GM19468 (cell line): Measurements from ENCODE around the gene ESPN.
"Not testable (repeated sequence)": the region's sequence is repeated elsewhere in the genome, so short reads cannot be mapped to it uniquely, and the experiment has no call there.

Experiments used
- ATAC-seq: cut with Tn5 transposase; IDR thresholded peaks from one replicate; pipeline ENCODE4 v1.9.1; 2021; ENCODE audit warnings: mild to moderate bottlenecking, moderate library complexity, moderate number of reproducible peaks; ENCODE audit not compliant: unreplicated experiment; ENCODE audit errors: extremely low read depth

The ESPN gene

GRCh38 chr1:6493834-6494223, 69.3 kb downstream of the ESPN start:
- not testable (repeated sequence) for ATAC-seq

DNA sequence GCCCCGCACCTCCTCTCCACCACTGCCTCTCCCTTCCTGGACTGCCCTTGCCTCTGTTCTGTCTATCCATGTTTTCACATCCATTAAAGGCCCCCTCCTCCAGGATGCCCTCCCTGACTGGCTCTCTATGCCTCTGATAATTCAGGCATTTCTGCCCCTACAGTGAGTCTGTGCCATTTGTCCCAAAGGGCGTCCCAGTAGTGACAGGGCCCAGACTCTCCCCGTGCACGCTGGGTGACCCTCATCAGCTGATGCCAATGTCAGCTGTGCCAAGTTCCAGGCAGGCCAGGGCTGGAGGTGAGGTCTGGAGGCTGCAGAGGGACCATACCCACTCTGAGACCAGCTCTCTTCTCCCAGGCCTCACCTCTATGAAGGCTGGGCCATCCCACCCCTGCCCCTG, 70.1 kb downstream of the ESPN start:
- no peak for ATAC-seq

- no peak for ATAC-seq
These were observed 70.5 kb downstream of the ESPN start for GRCh38 chr1:6495041-6495441.

GRCh38 chr1:6495540-6496364, 71.2 kb downstream of the ESPN start:
- ATAC-seq: no peak

DNA sequence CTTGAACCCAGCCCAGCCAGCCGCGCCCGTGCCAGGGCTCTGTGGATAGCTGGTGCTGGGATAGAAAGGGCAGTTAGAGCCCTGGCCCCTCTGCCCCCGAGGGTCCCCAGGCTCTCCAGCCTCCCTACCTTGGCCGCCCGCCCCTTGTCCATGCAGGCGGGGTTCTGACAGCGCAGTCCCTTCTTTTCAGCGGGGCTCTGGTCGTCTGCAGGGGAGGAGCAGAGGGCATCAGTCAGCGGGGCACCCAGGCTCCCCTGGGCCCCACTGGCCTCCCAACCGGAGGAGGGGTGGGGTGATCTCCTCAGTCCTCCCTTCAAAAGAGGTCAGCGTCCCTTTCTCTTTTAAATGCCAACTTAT, 71.8 kb downstream of the ESPN start:
- ATAC-seq: no peak

GRCh38 chr1:6496890-6497214, 72.3 kb downstream of the ESPN start:
- no peak for ATAC-seq

GRCh38 chr1:6497215-6497866, 72.8 kb downstream of the ESPN start:
- no peak for ATAC-seq

DNA sequence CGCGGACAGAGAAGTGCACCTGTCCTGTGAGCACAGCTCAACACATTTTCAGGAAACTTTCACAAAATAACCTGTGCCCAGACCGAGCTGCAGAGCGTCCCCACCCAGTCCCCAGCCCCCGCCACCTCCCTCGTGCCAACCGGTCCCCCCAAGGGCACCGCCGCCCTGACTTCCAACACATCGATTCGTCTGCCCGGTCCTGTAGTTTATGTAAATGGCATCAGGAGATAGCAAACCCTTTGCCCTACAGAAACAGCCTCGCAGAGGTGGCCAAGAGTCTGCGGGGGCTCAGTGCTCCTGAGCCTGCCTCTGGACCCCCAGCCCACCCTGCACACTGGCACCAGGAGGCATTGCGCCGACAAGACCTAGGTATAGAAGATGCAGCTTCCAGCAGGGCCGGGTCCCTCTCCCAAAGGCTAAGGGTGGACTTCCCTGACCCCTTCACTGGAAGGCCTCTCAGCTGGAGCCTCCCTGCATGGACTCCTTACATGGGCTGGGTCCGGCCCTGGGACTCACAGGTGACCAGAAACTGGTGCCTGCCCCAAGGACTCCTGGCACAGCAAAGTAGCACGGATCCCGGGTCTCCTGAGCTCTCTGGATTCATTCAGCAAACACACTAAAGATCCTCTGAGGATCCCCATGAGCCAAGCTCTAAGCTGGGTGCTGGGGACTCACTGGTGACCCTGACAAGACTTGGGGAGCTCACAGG, 73.4 kb downstream of the ESPN start:
- ATAC-seq: no peak

DNA sequence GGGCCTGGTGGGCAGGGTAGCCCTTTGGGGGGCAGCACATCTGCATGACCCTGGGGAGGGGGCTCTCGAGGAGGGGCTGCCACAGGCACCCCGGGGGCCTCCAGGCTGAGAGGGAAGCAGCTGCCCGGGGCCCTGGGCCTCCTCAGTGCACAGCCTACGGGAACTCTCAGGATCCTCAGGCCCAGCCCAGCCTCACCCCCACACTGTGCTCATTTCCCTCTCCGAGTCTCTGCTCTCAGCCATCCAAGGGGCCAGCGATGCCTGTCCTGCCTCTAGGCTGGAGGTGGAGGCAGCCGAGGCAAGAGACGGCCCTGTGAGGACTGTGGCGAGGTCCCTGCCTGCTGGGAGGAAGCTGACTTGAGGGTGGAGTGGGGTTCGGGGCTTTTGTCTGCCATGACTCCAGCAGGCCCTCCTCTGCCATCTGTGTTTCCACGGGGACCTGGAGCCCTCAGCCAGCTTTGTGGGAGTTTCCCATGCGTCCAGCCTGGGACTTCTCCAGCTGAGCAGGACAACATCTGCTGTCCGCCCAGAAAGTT, 74.1 kb downstream of the ESPN start:
- ATAC-seq: no peak

DNA sequence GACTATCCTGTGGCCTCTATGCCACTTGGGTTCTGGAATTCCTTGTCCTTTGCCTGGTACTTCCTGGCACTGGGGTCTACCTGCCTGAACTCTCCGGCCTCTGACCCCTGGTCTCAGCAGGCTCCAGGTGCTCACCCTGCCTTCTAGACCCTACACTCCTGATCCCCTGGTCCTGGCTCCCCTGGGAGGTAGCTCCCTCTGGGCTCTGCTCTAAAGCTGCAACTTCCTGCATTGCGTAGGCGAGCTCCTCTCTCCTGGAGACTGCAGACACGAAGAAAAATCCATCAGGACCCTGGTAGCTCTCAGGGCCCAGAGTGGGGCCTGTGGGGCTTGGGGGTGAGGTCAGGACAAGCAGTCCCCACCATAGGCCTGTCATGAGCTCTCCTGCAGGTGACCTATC, 74.7 kb downstream of the ESPN start:
- ATAC-seq: no peak

DNA sequence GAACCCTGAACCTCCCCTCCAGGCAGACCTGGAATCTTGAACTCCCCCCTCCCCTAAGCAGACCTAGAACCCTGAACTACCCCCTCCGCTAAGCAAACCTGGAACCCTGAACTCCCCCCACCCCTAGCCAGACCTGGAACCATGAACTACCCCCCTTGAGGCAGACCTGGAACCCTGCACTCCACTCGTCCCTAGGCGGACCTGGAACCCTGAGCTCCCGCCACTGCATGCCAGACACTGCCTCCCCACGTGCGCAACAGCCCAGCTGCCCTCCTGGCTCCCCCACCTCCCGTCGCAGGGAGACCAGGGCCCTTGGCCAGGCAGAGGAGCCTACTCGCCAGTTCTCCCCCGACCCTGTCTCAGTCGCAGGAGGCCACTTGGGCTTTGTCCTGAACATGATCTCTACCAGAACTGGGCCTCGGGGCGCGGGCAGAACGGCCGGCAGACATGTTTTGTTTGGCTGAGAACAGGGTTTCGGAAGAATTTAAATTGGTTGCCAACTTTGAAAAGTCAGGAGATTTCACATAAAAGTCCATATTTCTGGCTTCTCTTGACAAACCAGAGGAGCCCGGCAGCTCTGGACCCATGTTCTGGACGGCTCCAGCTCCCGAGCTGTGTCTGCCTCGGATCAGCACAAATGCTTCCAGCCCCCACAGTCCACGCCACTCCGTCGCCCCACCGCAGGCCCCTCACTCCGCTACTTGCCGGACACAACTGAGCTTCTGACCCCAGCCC, 76.1 kb downstream of the ESPN start:
- ATAC-seq: no peak

DNA sequence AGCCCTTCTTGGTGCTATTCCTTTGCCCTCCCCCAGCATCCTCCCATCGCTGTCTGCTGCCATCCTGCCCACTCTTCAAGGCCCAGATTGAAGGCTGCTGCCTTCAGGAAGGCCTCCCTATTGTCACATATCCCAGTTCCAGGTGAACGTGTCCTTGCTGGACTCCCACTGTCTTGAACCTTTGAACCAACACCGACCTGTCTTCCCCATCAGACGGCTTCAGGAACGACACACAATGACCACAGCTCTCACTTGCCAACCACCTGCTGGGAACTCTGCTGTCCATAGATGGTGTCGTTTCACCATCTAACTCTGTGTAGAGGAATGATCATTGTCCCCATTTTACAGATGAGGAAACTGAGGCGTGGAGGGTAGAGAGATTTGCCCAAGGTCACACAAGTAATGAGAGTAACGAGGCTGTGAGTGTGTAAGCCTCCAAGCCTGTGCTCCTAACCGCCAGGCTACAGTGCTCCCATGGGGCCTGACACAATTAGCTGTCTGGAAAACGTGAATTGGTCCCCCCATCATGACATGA, 76.8 kb downstream of the ESPN start:
- no peak for ATAC-seq

GRCh38 chr1:6502000-6502891, 77.7 kb downstream of the ESPN start:
- ATAC-seq: no peak

DNA sequence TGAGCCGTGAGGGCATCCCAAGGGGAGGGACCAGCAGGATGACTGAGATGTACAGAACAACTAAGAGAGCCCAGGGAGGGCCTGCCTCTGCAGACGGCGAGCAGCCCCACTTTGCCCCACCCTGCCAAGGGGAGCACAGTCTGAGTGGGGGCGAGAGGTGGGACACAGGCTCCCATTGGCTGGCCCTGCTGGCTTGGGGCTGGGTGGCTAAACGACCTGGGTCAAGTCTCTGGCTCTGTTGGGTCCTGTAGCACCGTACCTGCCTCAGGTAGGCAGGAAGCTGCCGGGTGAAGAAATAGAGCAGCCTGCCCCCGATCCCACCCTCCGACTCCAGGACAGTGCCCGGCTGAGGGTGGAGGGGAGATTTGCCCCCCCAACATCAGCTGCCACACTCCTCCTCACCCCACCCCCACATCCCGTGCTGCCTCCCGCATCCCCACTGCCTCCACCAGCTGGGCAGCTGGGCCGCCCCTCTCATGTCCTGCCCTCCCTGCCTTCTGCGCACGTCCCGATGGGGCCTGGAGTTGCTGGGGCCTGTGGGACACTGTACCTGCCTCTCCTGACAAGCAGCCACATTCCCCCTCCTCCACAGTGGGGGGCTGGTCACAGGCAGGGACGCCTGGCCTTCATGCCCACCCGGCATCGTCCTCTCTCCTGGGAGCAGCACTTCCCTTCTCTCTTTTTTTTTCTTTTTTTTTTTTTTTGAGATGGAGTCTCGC, 79.5 kb downstream of the ESPN start:
- ATAC-seq: no peak

DNA sequence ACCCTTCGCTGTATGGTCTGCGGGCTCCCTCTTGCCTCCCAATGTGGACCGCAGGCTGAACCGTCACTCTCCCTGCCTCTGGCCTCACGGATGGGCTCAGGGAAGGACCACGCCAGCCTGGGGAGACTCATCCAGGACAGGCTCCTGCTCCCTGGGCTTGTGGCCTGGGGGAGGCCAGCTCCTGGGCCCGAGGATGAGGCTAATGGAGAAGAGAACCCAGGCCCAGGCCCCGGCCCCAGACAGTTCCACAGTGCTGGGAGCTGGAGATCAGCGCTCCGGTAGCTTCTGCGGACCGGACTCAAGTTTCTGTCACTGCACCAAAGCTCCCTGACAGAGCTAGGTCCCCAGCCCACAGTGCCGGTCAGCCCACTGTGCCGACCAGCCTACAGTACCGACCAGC, 80.3 kb downstream of the ESPN start:
- ATAC-seq: no peak

DNA sequence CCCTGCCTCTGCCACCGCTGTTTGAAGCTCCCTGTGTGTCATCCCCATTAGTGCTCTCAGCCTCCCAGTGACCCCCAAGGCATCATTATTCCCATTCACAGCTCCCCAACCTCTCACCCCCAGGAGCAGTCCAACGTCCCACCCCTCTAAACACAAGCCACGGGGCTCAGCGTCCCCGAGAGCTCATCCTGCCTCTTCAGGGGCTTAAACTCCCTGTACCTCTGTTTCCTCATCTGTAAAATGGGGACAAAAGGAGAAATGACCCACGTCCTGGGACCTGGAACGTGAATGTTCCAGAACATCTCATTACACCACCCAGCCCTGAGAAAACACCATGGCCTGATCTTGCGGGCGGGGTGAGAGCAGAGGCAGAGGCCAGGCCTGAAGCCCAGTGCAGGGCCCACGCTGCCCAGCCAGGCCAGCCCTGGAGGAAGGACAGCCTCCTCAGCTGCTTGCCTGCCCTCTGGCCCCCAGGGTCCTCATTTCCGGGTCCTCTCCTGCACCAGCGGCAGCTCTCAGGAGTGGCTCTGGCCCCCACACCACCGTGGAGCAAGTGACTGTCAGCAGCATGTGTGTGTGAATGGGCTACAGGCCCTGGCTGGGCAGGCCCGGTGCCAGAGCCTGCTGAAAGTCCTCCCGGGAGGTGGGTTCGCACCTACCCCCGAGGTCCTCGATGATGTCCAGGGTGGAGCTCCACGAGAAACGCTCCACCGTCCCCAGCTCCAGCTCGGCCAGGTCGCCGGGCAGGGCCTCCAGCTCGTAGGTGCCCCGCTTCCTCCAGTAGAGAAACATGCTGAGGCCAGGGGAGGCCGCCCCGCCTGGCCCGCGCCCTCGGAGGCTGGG, 81.0 kb downstream of the ESPN start:
- no peak for ATAC-seq

DNA sequence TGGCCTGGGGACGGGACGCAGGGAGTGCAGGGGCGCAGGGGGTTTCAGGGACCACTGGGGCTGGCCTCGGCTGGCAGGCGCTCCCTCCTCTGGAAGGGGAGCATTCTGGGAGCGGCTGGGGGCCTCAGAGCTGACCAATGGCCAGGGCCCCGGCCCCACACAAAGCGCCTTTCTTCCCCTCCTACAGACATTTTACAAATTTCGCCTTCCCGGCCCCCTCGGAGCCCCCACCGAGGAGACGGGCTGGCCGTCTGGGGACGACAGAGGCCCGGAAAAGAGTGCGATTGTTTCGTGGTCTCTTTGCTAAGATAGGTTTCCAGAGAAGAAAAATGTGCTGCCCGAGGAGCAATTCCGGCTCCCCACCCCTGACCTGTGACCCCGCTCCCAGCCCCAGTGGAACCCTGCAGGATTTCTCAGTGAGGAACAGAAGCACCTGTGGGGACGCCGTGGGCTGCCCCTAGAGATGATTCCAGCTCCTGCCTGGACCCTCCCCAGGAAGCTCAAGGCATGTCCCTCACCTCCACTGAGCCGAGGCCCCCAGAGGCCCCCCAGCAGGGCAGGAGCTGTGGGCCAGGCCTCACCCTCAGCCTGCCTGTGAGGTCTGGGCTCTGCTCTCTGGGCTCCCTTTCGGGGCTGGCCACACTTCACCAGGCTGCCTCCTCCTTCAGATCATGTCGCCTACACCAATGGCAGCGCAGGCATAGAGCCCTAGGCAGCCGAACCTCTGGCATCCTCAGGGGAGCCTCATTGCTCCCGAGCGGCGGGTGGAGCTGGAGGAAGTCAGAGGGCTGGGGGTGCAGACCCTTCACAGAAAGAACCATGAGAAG, 81.8 kb downstream of the ESPN start:
- no peak for ATAC-seq
